Astrocyte (in vitro differentiated cells and primary cell): ENCODE measurements around the gene DNAJC17. TPM values are rescaled to one million over a fixed set of nuclear protein-coding genes. Genes with fewer than 3 reads are reported as not detected.

ENCODE experiments used
- DNase-seq: peaks from one replicate; pipeline ENCODE4 v3.0.0-alpha.2; 2010; ENCODE audit warnings: low read depth
- FAIRE-seq: peaks from 2 replicates; lab custom pipeline; 2011; peaks lifted over from hg19 to GRCh38; lab: Jason Lieb, UNC
- H2AFZ ChIP-seq: 2 replicates; pipeline ENCODE4 v1.6.0; 2012; ENCODE audit warnings: low read depth, low read length, inconsistent platforms
- H3K27ac ChIP-seq: 2 replicates; pipeline ENCODE4 v1.5.1; 2011; ENCODE audit warnings: low read depth, low read length, inconsistent platforms
- H3K27me3 ChIP-seq: 2 replicates; pipeline ENCODE4 v1.6.0; 2011; ENCODE audit warnings: low read length, inconsistent platforms; ENCODE audit not compliant: insufficient read depth
- H3K36me3 ChIP-seq: 2 replicates; pipeline ENCODE4 v1.5.1; 2011; ENCODE audit warnings: low read length, inconsistent platforms; ENCODE audit not compliant: insufficient read depth
- H3K4me1 ChIP-seq: 2 replicates; pipeline ENCODE4 v1.5.1; 2011; ENCODE audit warnings: low read length, inconsistent platforms; ENCODE audit not compliant: insufficient read depth
- H3K4me2 ChIP-seq: 2 replicates; pipeline ENCODE4 v1.6.0; 2012; ENCODE audit warnings: low read length, inconsistent platforms
- H3K4me3 ChIP-seq: 2 replicates; pipeline ENCODE4 v1.5.1; 2011; ENCODE audit warnings: low read depth, mild to moderate bottlenecking, low read length, inconsistent platforms; ENCODE audit not compliant: insufficient read depth
- H3K79me2 ChIP-seq: 2 replicates; pipeline ENCODE4 v1.6.0; 2012; ENCODE audit warnings: mild to moderate bottlenecking, low read length, inconsistent platforms; ENCODE audit not compliant: insufficient read depth
- H3K9ac ChIP-seq: 2 replicates; pipeline ENCODE4 v1.6.0; 2012; ENCODE audit warnings: mild to moderate bottlenecking, low read length, inconsistent platforms
- H3K9me3 ChIP-seq: 2 replicates; pipeline ENCODE4 v1.5.1; 2012; ENCODE audit warnings: low read depth, mild to moderate bottlenecking, low read length, inconsistent platforms; ENCODE audit not compliant: insufficient read depth
- H4K20me1 ChIP-seq: 2 replicates; pipeline ENCODE4 v1.6.0; 2012; ENCODE audit warnings: low read length, inconsistent platforms; ENCODE audit not compliant: insufficient read depth
- H3K27ac Mint-ChIP-seq: one replicate; pipeline ENCODE4 v1.8.0; 2021; ENCODE audit warnings: mild to moderate bottlenecking, mixed read lengths; ENCODE audit not compliant: unreplicated experiment
- H3K27me3 Mint-ChIP-seq: one replicate; pipeline ENCODE4 v1.8.0; 2021; ENCODE audit warnings: low read depth, mixed read lengths; ENCODE audit not compliant: unreplicated experiment
- H3K36me3 Mint-ChIP-seq: one replicate; pipeline ENCODE4 v1.8.0; 2021; ENCODE audit warnings: low read depth, mixed read lengths; ENCODE audit not compliant: unreplicated experiment
- H3K4me1 Mint-ChIP-seq: one replicate; pipeline ENCODE4 v1.8.0; 2021; ENCODE audit warnings: low read depth, mixed read lengths; ENCODE audit not compliant: unreplicated experiment
- H3K4me3 Mint-ChIP-seq: one replicate; pipeline ENCODE4 v1.8.0; 2021; ENCODE audit warnings: mild to moderate bottlenecking, moderate library complexity, mixed read lengths; ENCODE audit not compliant: unreplicated experiment
- H3K9me3 Mint-ChIP-seq: one replicate; pipeline ENCODE4 v1.8.0; 2021; ENCODE audit warnings: mild to moderate bottlenecking, mixed read lengths; ENCODE audit not compliant: unreplicated experiment
- EZH2 ChIP-seq: IDR thresholded peaks from 2 replicates; pipeline ENCODE4 v1.6.1; 2012; ENCODE audit warnings: mild to moderate bottlenecking, low read length, inconsistent platforms; ENCODE audit not compliant: insufficient read depth
- total RNA-seq: library from RNA; stranded (reverse); gene quantifications from 2 replicates; pipeline ENCODE4 v1.2.1, GENCODE V29; 2021
- TF ChIP-seq, protein P1 (sequence below): IDR thresholded peaks from 2 replicates; pipeline ENCODE4 v1.5.1; 2011; ENCODE audit warnings: low read depth, mild to moderate bottlenecking, inconsistent platforms, low read length, moderate library complexity; ENCODE audit not compliant: insufficient read depth

DNAJC17 gene
- total RNA-seq, 1 donor from 2014 or later: 21.0 TPM

DNA sequence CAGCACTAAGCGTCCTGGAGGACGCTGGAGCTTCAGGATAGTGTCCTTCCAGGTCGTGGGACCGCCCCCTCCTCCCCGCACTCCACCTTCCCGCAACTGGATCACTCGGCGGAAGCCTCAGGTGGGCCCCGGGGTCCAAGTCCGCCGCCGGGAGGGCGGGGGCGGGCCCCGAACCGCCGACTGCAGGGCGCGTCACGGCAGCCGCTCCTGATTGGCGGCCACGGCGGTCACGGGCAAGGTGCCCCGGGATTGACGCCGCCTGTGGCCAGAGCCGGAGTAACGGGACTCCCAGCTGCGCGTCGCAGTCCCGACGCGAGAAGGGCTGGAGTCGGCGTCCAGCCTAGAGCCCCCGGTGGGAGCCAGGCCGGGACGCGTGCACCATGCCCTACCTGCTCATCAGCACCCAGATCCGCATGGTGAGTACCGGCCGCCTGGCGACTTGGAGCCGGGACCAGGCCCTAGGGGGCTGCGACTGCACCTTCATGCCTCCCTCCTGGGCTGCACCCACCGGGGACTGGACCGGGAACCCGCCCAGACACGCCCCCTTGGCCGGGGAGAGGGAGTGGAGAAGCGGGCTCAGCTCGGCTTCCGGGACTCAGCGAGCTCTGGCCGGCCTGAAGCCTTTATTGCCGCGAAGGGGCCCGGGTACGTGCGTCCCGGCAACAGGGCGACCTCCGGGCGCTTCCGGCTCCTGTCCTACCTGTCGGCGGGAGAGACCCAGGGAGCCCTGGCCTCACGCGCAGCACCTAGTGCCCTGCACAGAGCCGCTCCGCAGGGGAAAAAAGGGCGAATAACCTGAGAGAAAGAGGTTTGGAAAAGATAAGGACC lies 43.3 kb downstream of the DNAJC17 start, which contains the start of gene GCHFR:
Gene GCHFR, plus strand, starts transcription at position 268 of the 828 bp plus-strand sequence. Its CDS starts 113 bp downstream, at position 381.
- Mint-ChIP-seq H3K27me3 (no peaks in the 10 kb centered on the region), H3K36me3 (no peaks in the 10 kb centered on the region), H3K9me3 (no peaks in the 10 kb centered on the region), H3K4me1 (peaks cover 13% of the 10 kb centered on the region), H3K4me3 (peak within 1 kb of the TSS; percentile 76), H3K27ac (peak within 1 kb of the TSS; percentile 81)
- no peak for TF ChIP-seq EZH2
- TF ChIP-seq, protein P1, sequence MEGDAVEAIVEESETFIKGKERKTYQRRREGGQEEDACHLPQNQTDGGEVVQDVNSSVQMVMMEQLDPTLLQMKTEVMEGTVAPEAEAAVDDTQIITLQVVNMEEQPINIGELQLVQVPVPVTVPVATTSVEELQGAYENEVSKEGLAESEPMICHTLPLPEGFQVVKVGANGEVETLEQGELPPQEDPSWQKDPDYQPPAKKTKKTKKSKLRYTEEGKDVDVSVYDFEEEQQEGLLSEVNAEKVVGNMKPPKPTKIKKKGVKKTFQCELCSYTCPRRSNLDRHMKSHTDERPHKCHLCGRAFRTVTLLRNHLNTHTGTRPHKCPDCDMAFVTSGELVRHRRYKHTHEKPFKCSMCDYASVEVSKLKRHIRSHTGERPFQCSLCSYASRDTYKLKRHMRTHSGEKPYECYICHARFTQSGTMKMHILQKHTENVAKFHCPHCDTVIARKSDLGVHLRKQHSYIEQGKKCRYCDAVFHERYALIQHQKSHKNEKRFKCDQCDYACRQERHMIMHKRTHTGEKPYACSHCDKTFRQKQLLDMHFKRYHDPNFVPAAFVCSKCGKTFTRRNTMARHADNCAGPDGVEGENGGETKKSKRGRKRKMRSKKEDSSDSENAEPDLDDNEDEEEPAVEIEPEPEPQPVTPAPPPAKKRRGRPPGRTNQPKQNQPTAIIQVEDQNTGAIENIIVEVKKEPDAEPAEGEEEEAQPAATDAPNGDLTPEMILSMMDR: no peak
- peak within 1 kb of the TSS; percentile 95 for H3K4me2 ChIP-seq
- H3K4me3 ChIP-seq: peak within 1 kb of the TSS; percentile 52
- DNase-seq (peak; percentile 32), FAIRE-seq (no peak)
- H3K9me3 ChIP-seq: no peaks in the 10 kb centered on the region
- peaks cover 30% of the 10 kb centered on the region for H4K20me1 ChIP-seq
- no peak within 1 kb of the TSS for H3K27ac ChIP-seq
- peak within 1 kb of the TSS; percentile 59 for H3K9ac ChIP-seq
- H3K4me1 ChIP-seq: peaks cover 46% of the 10 kb centered on the region
- no peaks in the 10 kb centered on the region for H3K27me3 ChIP-seq
- no peaks in the 10 kb centered on the region for H3K79me2 ChIP-seq
- peak within 1 kb of the TSS; percentile 58 for H2AFZ ChIP-seq
- H3K36me3 ChIP-seq: no peaks in the 10 kb centered on the region

GRCh38 chr15:40762919-40763800 lies 44.1 kb downstream of the DNAJC17 start:
- H3K9me3 Mint-ChIP-seq: no peaks in the 10 kb centered on the region
- TF ChIP-seq, protein P1: no peak
- TF ChIP-seq EZH2: no peak
- FAIRE-seq (no peak), DNase-seq (peak; percentile 35)
- peak overlapping the region; percentile 76 for H3K4me3 Mint-ChIP-seq
- peaks cover 13% of the 10 kb centered on the region for H3K4me1 Mint-ChIP-seq
- H3K27ac ChIP-seq: no peak overlapping the region
- peak overlapping the region; percentile 52 for H3K4me3 ChIP-seq
- H3K9ac ChIP-seq: peak overlapping the region; percentile 59
- no peaks in the 10 kb centered on the region for H3K27me3 ChIP-seq
- peak overlapping the region; percentile 95 for H3K4me2 ChIP-seq
- no peak overlapping the region for H3K27ac Mint-ChIP-seq
- no peaks in the 10 kb centered on the region for H3K36me3 Mint-ChIP-seq
- H3K36me3 ChIP-seq: no peaks in the 10 kb centered on the region
- H3K27me3 Mint-ChIP-seq: no peaks in the 10 kb centered on the region
- peaks cover 38% of the 10 kb centered on the region for H3K4me1 ChIP-seq
- peaks cover 22% of the 10 kb centered on the region for H4K20me1 ChIP-seq
- H3K9me3 ChIP-seq: no peaks in the 10 kb centered on the region
- peak overlapping the region; percentile 58 for H2AFZ ChIP-seq
- H3K79me2 ChIP-seq: no peaks in the 10 kb centered on the region
